IPS DF 6.9 (cell line): ENCODE data around the gene ZNF774.

ENCODE experiments used
- DNase-seq: peaks from one replicate; pipeline ENCODE4 v3.0.0-alpha.2; 2013; ENCODE audit warnings: low read depth, low spot score
- H3K27ac ChIP-seq: one replicate; pipeline ENCODE4 v1.5.1; 2013; ENCODE audit warnings: low read length, control low read depth
- H3K27me3 ChIP-seq: 2 replicates; pipeline ENCODE4 v1.6.1; 2013; ENCODE audit warnings: mild to moderate bottlenecking, low read length; ENCODE audit not compliant: control insufficient read depth, insufficient read depth
- H3K36me3 ChIP-seq: 2 replicates; pipeline ENCODE4 v1.6.1; 2013; ENCODE audit warnings: low read length; ENCODE audit not compliant: control insufficient read depth, insufficient read depth
- H3K4me1 ChIP-seq: 2 replicates; pipeline ENCODE4 v1.6.1; 2013; ENCODE audit warnings: low read length; ENCODE audit not compliant: control insufficient read depth, insufficient read depth
- H3K4me3 ChIP-seq: 2 replicates; pipeline ENCODE4 v1.5.1; 2013; ENCODE audit warnings: mild to moderate bottlenecking, low read length
- H3K9me3 ChIP-seq: 2 replicates; pipeline ENCODE4 v1.6.1; 2013; ENCODE audit warnings: low read length, inconsistent platforms; ENCODE audit not compliant: control insufficient read depth, insufficient read depth
- WGBS: extraction: QIAGEN DNeasy Blood & Tissue Kit; methylation state at CpG from one replicate; pipeline ENCODE4 v1.1.7; 2013; ENCODE audit warnings: mixed read lengths, missing lambda C conversion rate; ENCODE audit not compliant: insufficient read length, insufficient coverage; 5-methylcytosine and 5-hydroxymethylcytosine counted together

Gene ZNF774

DNA sequence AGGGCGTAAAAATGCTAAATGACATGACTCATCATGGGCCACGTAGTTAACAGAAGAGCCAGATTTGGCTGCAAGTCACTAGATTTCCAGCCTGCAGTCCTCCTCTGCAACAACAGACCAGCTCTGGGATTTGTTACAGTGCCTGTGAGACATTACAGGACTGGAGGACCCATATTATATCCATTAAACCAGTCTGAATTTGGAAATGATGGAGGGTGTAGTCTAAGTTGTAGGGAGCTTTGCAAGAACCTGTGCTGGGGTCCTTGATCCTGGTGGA, 10.8 kb downstream of the ZNF774 start:
- no peak for DNase-seq
- no peak overlapping the region for H3K4me3 ChIP-seq
- no peaks in the 10 kb centered on the region for H3K4me1 ChIP-seq
- H3K27ac ChIP-seq: no peak overlapping the region
- H3K27me3 ChIP-seq: no peaks in the 10 kb centered on the region
- no peaks in the 10 kb centered on the region for H3K36me3 ChIP-seq
- no peaks in the 10 kb centered on the region for H3K9me3 ChIP-seq
- WGBS: no CpG with 5 or more reads among the region's 2 CpGs

DNA sequence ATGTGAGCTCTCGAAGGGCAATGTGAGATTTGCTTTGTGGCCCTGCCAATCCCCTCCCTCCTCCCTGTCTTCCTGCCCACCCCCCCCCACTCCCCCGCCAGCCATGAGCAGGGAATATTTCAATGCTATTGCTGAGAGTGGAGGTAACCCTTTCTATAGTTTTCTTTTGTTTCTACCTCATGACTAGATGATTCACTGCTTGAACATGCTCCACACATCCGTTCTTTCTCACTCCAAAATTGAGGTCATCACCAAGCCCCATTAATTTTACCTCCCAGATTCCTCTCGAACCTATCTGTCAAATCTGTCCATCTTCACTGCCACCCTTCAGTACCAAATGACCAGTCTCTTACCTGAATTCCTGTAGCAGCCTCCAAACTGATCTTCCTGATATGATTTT, 12.2 kb downstream of the ZNF774 start:
- Histone ChIP-seq H3K9me3 (no peaks in the 10 kb centered on the region), H3K27me3 (no peaks in the 10 kb centered on the region), H3K4me1 (no peaks in the 10 kb centered on the region), H3K27ac (no peak overlapping the region), H3K36me3 (no peaks in the 10 kb centered on the region), H3K4me3 (no peak overlapping the region)
- no peak for DNase-seq
- no CpG with 5 or more reads among the region's 4 CpGs for WGBS

- no peak for DNase-seq
- Histone ChIP-seq H3K4me1 (no peaks in the 10 kb centered on the region), H3K9me3 (no peaks in the 10 kb centered on the region), H3K27ac (no peak overlapping the region), H3K4me3 (no peak overlapping the region), H3K36me3 (no peaks in the 10 kb centered on the region), H3K27me3 (no peaks in the 10 kb centered on the region)
- WGBS: 100% methylated on average over 2 of the region's 15 CpGs
Measured at GRCh38 chr15:90365414-90366055, 13.5 kb downstream of the ZNF774 start.

DNA sequence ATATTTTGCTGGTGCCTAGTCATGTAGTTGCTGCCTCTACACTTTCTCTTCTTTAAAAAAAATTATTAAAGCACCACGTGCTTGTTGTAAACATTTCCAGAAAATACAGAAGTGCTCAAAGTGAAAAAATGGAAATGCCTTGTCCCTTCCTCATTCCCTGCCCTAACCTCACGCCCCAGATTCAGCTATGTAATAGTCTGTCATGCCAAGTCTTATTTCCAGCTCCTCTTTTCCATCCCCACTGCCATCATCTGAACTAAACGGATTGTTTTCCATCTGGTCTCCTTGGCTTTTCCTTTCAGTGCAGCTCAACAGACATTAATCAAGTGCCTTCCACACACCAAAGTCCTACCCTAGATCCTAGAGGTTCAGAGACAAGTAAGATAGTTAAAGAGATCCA, 15.5 kb downstream of the ZNF774 start:
- Histone ChIP-seq H3K27ac (no peak overlapping the region), H3K4me1 (no peaks in the 10 kb centered on the region)

DNA sequence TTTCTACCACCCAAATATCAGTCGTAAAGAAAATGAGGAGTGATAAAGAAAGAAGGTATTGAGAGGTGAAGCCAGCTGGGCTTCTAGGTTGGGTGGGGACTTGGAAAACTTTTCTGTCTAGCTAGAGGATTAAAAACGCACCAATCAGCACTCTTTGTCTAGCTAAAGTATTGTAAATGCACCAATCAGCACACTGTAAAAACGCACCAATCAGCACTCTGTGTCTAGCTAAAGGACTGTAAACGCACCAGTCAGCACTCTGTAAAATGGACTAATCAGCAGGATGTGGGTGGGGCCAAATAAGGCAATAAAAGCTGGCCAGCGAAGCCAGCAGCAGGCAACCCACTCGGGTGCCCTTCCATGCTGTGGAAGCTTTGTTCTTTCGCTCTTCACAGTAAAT, 23.0 kb downstream of the ZNF774 start:
- Histone ChIP-seq H3K4me3 (no peak overlapping the region), H3K27me3 (no peaks in the 10 kb centered on the region), H3K4me1 (no peaks in the 10 kb centered on the region), H3K36me3 (no peaks in the 10 kb centered on the region), H3K27ac (no peak overlapping the region), H3K9me3 (no peaks in the 10 kb centered on the region; the same call in 1 of the 2 replicates)
- WGBS: no CpG with 5 or more reads among the region's 7 CpGs
- no peak for DNase-seq

More for the DNA sequence above, 15.5 kb downstream of the ZNF774 start:
- Histone ChIP-seq H3K36me3 (no peaks in the 10 kb centered on the region), H3K9me3 (no peaks in the 10 kb centered on the region), H3K27me3 (no peaks in the 10 kb centered on the region), H3K4me3 (no peak overlapping the region)
- DNase-seq: no peak
- WGBS: no CpG with 5 or more reads among the region's 3 CpGs

DNA sequence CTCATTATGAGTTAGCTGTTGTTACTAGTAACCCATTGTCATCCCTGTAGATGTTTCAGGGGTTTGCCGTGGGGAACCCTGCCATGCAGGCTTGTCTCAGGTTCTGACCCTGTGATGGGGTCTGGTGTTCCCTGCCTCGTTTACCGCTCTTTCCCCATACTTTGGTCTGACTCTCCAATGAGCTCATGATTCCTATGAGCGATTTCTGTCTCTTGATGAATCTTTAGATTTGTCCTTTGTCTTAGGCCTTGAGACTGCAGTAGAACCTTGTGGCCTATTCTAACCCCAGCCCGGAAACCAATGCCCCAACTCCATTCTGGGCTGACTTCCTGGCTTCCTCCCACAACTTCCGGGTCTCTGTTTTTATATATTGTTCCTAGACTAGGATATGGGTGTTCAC, 24.7 kb downstream of the ZNF774 start:
- DNase-seq: no peak
- Histone ChIP-seq H3K4me3 (no peak overlapping the region), H3K4me1 (no peaks in the 10 kb centered on the region), H3K27me3 (no peaks in the 10 kb centered on the region), H3K27ac (no peak overlapping the region), H3K9me3 (no peaks in the 10 kb centered on the region; the same call in 1 of the 2 replicates), H3K36me3 (no peaks in the 10 kb centered on the region)
- no CpG with 5 or more reads among the region's 6 CpGs for WGBS

DNA sequence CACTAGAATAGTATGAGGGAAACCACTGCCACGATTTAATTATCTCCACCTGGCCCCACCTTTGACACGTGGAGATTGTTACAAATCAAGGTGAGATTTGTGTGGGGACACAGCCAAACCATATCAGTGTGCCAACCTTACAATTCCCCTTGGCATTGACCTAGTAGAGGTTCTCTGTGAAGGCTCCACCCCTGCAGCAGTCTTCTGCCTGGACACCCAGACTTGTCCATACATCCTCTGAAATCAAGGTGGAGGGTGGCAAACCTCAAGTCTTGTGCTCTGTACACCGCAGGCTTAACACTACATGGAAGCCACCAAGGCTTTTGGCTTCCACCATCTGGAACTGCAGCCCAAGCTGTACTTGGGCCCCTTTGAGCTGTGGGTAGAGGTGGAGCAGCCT, 27.2 kb downstream of the ZNF774 start:
- H3K4me3 ChIP-seq: no peak overlapping the region
- no peaks in the 10 kb centered on the region for H3K4me1 ChIP-seq
- no peaks in the 10 kb centered on the region for H3K27me3 ChIP-seq
- no peak for DNase-seq
- WGBS: no CpG with 5 or more reads among the region's 3 CpGs
- H3K27ac ChIP-seq: no peak overlapping the region
- H3K9me3 ChIP-seq: no peaks in the 10 kb centered on the region; the same call in 1 of the 2 replicates
- no peaks in the 10 kb centered on the region for H3K36me3 ChIP-seq

- H3K4me3 ChIP-seq: no peak overlapping the region
- DNase-seq: no peak
- no peak overlapping the region for H3K27ac ChIP-seq
- no peaks in the 10 kb centered on the region for H3K4me1 ChIP-seq
- no peaks in the 10 kb centered on the region for H3K27me3 ChIP-seq
- H3K36me3 ChIP-seq: no peaks in the 10 kb centered on the region
- H3K9me3 ChIP-seq: no peaks in the 10 kb centered on the region; the same call in 1 of the 2 replicates
Measured at GRCh38 chr15:90381515-90381914, 29.4 kb downstream of the ZNF774 start.

GRCh38 chr15:90382320-90382719, 30.2 kb downstream of the ZNF774 start:
- Histone ChIP-seq H3K4me3 (no peak overlapping the region), H3K4me1 (no peaks in the 10 kb centered on the region), H3K27me3 (no peaks in the 10 kb centered on the region), H3K9me3 (no peaks in the 10 kb centered on the region; the same call in 1 of the 2 replicates), H3K27ac (no peak overlapping the region), H3K36me3 (no peaks in the 10 kb centered on the region)
- no peak for DNase-seq

DNA sequence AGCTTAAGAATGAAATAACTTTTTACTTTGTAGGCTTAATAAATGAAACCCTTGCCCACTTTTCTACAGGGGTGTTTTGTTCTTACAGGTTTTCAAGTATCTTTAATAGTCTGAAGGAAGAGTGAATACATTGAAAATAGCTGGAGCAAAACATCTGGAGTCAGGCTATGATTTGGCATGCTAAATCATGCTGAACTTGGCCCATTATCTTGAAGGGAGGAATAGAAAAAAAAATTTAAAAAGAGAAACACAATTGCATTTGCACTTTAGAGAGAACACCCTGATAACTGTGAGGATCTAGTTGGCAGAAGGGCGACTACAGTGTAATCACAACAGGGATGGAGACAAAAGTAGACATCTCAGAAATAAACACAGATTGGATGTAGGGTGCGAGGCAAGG, 34.1 kb downstream of the ZNF774 start:
- H3K4me3 ChIP-seq: no peak overlapping the region
- no peak overlapping the region for H3K27ac ChIP-seq
- no peaks in the 10 kb centered on the region for H3K36me3 ChIP-seq
- no peak for DNase-seq
- no peaks in the 10 kb centered on the region for H3K9me3 ChIP-seq
- peaks cover 3% of the 10 kb centered on the region; the same call in 1 of the 2 replicates for H3K4me1 ChIP-seq
- no CpG with 5 or more reads among the region's 2 CpGs for WGBS
- no peaks in the 10 kb centered on the region for H3K27me3 ChIP-seq
